Left colon (tissue), 2 donors: Measurements from ENCODE around the gene SLC25A31. TPM values are rescaled to one million over a fixed set of nuclear protein-coding genes. Genes with fewer than 3 reads are reported as not detected.
A peak's percentile ranks its signal among the peaks of the same experiment; 100 is the strongest.

Experiments
- ATAC-seq: fragments of 200-7000 bp; cut with Tn5 transposase; one replicate; pipeline ENCODE4 v1.9.1; 2020; ENCODE audit warnings: mild to moderate bottlenecking, moderate library complexity
- DNase-seq, 2 donors: peaks; one replicate each; pipeline ENCODE4 v3.0.0-alpha.2; 2020
- intact Hi-C, 2 donors: fragments of 100-400 bp; cut with DNase I in 1 of 2; cut with micrococcal nuclease in 1 of 2; formaldehyde crosslinking; loops; one replicate each; pipeline versions ENCODE4 v1.11.2 to v1.14.0; 2022; cut with DNase I, micrococcal nuclease
- long read RNA-seq: library from polyadenylated mRNA; unstranded; transcript quantifications from one replicate; pipeline ENCODE4 v2.0.0, GENCODE V29; 2021
- total RNA-seq, 2 donors: library from RNA; stranded (reverse); fragmentation: NEBNext Ultra II Directional; extraction: Animal tissue kit (Norgen Biotek cat#: 25700); gene quantifications; one replicate each; pipeline ENCODE4 v1.2.1, GENCODE V29; 2021
- donor health status: DM: no; HTN: no; CAD: no.
- donor health status: DM: yes; HTN: yes; CAD: no.

SLC25A31 gene
- total RNA-seq = not detected
- long read RNA-seq = 0 reads

DNA sequence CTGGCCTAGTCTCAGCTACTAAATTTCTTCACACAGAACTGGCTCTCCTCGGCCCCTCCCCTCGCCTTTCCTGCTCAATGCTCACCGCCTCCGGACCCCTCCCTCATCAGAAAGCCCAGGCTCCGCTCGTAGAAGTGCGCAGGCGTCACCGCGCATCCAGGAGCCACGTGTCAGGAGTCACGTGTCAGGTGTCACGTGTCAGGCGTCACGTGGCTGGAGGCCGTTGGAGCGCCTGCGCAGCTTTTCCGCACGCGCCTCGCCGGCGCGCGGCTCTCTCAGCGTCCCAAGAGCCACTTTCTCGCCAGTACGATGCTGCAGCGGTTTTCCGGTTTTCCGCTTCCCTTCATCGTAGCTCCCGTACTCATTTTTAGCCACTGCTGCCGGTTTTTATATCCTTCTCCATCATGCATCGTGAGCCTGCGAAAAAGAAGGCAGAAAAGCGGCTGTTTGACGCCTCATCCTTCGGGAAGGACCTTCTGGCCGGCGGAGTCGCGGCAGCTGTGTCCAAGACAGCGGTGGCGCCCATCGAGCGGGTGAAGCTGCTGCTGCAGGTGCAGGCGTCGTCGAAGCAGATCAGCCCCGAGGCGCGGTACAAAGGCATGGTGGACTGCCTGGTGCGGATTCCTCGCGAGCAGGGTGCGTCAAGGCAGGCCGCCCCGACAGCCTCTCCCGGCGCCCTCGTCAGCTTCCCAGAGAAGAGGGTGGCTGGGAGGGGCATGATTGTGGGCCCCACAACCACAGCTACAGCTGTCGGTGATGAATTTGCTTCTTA lies at the start of gene SLC25A31:
Gene SLC25A31, plus strand, starts transcription at position 259 of the 772 bp plus-strand sequence. Its CDS starts 146 bp downstream, at position 405.
- ATAC-seq (no peak), DNase-seq (no peak)
- intact Hi-C loops = loop anchor here in 1 of 2 donors (5.0 kb wide), 1 partner anchor 123 kb away; no protein-coding TSS in a partner anchor

DNA sequence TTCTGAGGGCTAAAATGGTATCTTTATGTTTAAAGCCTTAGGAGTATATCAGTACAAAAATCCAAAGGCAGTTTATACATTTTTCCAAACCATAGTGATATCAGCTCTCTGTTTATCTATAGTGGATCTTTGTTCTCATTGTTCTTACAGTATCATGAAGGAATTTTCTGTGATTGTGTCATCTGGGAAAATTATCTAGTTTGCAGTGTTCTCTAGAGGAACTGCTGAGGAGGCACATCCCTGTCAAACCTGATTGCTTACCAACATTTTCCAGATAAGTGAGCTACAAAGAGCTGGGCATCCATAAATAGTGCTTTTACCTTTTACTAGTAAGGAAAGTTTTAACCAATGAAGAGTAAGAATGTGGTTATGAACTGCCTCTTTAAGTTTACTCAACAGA lies 44.9 kb upstream of the SLC25A31 start:
- DNase-seq (no peak), ATAC-seq (no peak)
- intact Hi-C loops = no loop called here

DNA sequence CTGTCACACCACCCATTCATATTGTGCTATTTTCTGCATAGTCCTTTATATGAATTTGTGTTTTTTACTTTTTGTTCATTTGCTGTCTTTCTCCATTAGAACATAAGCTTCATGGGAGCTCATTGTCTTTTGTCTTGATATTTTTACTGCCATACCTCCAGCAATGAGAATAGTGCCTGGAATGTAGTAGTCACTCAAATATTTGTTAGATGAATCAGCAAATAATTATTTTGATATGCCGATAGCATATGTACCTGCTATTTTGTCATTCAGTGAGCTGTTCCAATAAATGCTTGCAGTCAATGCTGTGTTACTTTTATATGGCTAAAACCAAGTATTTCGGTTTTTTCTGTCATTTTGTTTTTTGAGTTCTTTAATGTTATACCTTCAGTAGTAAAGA lies 43.5 kb upstream of the SLC25A31 start:
- DNase-seq (no peak), ATAC-seq (no peak)
- intact Hi-C loops = no loop called here

DNA sequence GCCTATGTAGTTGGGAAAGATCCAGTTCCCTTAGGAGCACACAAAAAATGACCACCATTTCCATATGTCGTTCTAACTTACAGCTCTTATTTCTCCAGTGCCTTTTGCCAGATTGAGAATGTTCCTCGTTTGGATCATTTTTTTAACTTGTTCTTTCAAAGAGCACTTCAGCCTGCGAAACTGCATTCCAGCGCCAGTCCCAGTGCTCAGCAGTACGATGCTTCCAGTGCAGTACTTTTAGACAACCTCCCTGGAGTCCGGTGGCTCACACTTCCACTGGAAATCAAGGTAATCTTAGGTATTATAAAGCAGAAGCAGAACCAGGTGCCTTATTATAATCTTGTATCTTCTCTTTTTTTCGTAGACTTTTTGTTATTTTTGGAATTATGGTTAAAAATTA lies 42.6 kb upstream of the SLC25A31 start:
- DNase-seq = no peak
- ATAC-seq = no peak
- intact Hi-C loops = no loop called here

DNA sequence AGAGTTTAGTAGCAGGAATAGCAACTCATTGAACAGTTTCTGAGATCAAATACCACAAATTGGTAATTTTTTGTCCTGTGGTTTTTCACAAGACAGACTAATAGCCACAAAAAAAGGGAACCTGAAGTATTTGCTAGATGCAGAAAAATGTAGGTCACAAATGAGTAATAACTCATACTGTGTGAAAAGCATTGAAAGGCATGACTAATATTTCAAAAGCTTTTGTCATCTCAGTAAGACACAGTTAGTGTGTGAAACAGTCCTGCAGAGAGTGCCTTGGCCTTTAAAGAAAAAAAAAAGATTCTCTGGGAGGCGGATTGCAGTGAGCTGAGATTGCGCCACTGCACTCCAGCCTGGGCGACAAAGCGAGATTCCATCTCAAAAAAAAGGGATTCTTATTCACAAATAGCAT lies 31.4 kb upstream of the SLC25A31 start:
- no peak for DNase-seq
- no peak for ATAC-seq
- intact Hi-C loops = no loop called here

DNA sequence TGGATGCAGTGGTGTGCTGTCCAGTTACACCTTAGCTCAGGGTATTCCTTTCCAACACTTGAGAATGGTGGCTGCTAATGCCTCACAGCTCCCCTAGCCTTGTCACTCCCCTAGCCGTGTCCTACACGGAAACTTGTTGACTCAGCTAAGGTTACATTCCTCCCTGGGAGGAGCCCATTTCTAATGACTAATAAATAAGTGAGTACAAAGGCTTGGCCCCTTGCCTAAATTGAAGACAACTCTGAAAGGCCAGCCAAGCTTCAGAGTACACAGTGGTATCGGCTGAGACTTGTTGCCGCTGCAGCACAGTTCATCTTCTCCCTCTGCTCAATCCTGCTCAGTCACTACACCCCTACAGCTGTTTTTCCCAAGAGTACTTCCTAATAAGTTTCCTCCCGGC lies 21.2 kb upstream of the SLC25A31 start:
- DNase-seq = no peak
- intact Hi-C loops = no loop called here
- ATAC-seq = no peak

GRCh38 chr4:127709456-127709855 lies 20.7 kb upstream of the SLC25A31 start:
- ATAC-seq (no peak), DNase-seq (no peak)
- intact Hi-C loops = no loop called here

DNA sequence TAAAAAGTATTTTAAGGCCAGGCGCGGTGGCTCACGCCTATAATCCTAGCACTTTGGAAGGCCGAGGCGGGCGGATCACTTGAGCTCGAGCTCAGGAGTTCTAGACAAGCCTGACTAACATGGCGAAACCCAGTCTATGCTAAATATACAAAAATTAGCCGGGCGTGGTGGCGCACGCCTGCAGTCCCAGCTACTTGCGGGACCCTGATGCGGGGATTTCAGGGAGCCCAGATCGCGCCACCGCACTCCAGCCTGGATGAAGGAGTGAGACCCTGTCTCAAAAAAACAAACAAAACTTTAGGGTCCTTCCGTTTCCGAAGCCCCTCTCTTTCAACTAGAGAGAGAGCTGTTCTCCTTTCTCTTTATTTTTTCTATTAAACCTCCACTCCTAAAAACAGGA lies 1.2 kb downstream of the SLC25A31 start:
- intact Hi-C loops = loop anchor here in 1 of 2 donors (5.0 kb wide), 1 partner anchor 124 kb away; no protein-coding TSS in a partner anchor
- no peak for ATAC-seq
- no peak for DNase-seq

DNA sequence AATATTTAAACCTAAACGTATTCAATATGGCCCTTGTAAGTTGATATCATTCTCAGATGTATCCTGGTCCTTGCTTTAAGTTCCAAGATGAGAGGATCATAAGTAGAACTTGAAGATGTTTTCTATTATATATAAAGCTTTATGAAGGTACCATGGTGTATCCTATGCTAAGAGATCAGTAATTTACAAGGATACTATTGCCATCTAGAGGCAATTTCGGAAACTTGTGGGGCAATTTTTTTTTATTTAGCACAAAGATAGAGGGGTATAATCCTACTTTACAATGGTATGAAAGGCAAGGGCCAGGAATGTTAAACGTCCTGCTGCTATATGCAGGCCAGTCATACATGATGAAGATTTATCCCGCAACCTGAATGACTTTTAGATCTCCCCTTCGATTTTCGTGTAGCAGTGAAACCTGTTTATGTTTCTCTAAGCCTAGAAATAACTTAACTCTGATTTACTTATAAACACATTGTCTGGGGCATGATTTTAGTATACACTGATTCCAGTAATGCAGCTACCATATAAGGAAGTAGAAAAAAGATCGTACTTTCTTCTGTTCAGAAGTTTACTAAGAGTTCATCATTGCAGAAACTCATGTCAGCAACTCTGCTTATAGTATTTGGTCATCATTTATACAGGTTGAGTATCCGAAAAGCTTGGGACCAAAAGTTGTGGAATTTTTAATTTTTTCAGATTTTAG lies 2.6 kb downstream of the SLC25A31 start:
- ATAC-seq = peak; percentile 47
- intact Hi-C loops = loop anchor here in 1 of 2 donors (5.0 kb wide), 1 partner anchor 125 kb away; no protein-coding TSS in a partner anchor
- no peak for DNase-seq

- intact Hi-C loops = loop anchor here in 1 of 2 donors (5.0 kb wide), 1 partner anchor 128 kb away; no protein-coding TSS in a partner anchor
- ATAC-seq (no peak), DNase-seq (no peak)
These were observed 4.8 kb downstream of the SLC25A31 start for GRCh38 chr4:127734976-127735375.

- intact Hi-C loops = no loop called here
- DNase-seq (no peak), ATAC-seq (no peak)
These were observed 7.1 kb downstream of the SLC25A31 start for GRCh38 chr4:127737295-127737694.

DNA sequence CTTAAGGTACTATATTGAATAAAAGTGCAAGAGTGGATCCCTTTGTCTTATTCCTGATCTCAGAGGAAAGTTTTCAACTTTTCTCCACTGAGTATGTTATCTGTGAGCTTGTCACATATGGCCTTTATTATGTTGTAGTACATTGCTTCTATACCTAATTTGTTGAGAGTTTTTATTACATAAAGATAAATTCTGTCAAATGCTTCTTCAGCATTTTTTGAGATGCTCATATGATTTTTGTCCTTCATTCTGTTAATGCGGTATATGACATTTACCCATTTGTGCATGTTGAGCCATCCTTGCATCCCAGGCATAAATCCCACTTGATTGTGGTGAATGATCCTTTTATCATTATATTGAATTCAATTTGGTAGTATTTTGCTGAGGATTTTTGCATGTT lies 11.0 kb downstream of the SLC25A31 start:
- intact Hi-C loops = no loop called here
- DNase-seq (no peak), ATAC-seq (no peak)

GRCh38 chr4:127747883-127748282 lies 17.7 kb downstream of the SLC25A31 start:
- no peak for DNase-seq
- no peak for ATAC-seq
- intact Hi-C loops = no loop called here

GRCh38 chr4:127748957-127749356 lies 18.8 kb downstream of the SLC25A31 start:
- intact Hi-C loops = no loop called here

DNA sequence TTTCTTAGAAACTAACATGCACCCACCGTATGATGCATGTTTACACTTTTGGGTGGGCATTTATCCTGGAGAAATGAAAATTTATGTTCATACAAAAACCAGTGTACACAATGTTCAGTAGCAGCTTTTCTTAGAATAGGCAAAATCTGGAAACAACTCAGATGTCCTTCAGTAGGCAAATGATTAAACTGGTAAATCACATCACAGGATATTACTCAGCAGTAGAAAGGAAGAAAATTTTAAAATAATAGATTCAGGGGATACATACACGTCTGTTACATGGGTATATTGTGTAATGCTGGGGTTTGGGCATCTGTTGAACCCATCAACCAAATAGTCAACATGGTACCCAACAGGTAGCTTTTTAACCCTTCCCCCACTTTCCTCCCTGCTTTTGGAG lies 26.7 kb downstream of the SLC25A31 start:
- intact Hi-C loops = no loop called here
- no peak for ATAC-seq
- no peak for DNase-seq

More at GRCh38 chr4:127748957-127749356, 18.8 kb downstream of the SLC25A31 start:
- ATAC-seq = no peak
- DNase-seq = no peak

GRCh38 chr4:127759228-127759820 lies 29.1 kb downstream of the SLC25A31 start:
- DNase-seq = no peak
- ATAC-seq = no peak
- intact Hi-C loops = no loop called here

- no peak for DNase-seq
- no peak for ATAC-seq
- intact Hi-C loops = no loop called here
These were observed 29.7 kb downstream of the SLC25A31 start for GRCh38 chr4:127759893-127760292.

DNA sequence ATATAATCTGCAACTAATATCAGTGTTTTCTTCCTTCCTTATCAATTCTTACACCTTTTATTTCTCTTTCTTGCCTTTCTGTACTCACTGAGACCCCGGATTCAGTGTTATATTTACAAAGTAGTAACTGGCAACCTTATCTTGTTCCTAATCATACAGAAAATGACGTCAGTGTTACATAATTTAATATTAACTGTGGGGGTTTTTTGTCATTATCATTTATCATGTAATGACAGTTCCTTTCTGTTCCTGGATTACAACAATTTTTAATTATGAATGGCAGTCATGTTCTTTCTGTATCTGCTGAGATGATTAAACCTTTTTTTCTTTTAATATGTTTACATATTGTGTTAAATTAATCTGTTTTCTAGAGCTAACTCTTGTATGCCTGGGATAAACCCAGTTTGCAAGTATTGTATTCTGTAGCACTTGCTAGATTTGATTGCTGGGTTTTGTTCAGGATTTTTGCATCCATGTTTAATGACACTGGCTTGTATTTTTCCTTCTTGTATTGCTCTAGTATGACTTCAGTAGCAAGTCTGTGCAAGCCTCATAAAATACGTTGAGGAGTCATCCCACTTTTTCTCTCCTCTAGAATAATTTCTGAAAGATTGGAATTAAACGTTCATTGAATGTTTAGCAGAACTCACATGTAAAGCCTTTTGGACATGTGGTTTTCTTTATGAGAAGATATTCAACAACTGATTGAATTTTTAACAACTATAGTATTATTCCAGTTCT lies 41.5 kb downstream of the SLC25A31 start:
- no peak for ATAC-seq
- intact Hi-C loops = no loop called here

More for the DNA sequence above, 41.5 kb downstream of the SLC25A31 start:
- DNase-seq = no peak
